HL-60/S4 treated with retinoic acid at 250 ng/mL for 4 days and 3 days (cell line): ENCODE data around the gene CLMN.

ENCODE experiments used
- in situ Hi-C: fragments of 300-500 bp; cut with MboI; formaldehyde crosslinking; loops from 2 replicates; pipeline ENCODE4 v1.7.0; 2022; ENCODE audit warnings: low sequenced_read_pairs

The CLMN gene

DNA sequence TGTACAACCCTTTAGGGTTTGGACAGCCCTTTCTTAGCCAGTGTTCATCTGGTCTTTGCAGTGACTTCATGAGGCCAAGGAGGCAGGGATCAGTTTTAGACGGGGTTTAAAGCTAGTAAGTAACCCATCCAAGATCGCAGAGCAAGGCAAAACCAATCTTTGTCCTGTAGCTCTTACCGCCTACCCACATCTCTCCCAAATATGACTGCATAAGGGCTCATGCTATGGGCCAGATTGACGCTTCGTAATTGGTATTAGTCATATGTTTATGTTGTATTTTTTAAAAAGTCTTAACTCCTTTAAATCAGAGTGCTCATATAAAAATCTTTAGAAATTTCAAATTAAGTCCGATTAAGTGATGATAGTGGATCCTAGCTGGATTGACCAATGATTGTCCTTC lies 3.7 kb upstream of the CLMN start:
- in situ Hi-C loops, result no loop called here

DNA sequence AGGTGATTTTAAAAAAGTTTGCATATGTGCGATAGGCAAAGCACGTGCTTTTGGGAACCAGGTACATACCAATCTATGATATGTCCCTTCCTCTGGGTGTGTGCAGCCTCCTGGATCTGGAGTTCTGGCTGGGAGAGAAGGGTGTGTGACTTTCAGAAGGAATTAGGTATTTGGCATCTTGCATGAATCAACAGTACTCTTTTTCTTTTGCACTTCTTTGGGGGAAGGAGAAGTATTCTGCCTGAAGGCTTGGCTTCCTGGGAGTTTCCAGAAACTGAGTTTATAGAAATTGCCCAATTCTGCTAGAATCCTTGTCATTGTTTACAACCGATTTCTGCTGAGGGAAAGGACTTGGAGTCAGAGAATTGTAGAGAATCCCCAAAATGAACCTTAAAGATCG lies 2.9 kb upstream of the CLMN start:
- in situ Hi-C loops, result no loop called here

- in situ Hi-C loops, result no loop called here
Measured at GRCh38 chr14:95321693-95322455, 2.2 kb upstream of the CLMN start.

DNA sequence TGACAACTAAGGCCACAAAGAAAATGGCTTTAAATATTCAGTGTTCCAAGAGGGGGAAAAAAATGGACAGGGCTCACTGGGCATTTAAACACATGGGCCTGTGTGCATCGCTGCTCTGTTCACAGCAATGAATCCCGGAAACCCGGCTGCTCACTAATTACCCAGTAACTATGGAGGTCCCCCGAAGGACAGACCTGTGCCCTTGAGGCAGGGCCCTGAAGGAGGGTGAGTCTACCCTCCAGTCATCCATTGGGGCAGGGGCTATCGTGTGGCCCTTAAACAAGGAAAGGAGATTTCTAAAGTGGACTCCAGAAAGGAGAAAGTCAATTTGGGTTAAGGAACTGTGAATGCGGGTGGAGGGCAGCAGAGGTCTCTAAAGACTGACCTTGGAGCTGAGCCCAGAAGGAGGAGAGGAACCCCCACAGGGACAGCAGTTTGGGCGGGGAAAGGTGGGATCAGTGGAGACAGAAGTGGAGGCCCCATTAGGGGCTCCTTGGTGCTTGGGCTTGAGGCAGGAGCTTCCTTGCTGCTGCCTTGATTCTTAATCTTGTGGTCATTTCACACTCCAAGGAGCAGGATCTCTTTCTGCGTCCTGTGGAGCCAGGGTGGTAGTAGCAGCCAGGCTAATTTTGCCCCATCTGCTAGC lies 1.4 kb upstream of the CLMN start:
- in situ Hi-C loops, result no loop called here

DNA sequence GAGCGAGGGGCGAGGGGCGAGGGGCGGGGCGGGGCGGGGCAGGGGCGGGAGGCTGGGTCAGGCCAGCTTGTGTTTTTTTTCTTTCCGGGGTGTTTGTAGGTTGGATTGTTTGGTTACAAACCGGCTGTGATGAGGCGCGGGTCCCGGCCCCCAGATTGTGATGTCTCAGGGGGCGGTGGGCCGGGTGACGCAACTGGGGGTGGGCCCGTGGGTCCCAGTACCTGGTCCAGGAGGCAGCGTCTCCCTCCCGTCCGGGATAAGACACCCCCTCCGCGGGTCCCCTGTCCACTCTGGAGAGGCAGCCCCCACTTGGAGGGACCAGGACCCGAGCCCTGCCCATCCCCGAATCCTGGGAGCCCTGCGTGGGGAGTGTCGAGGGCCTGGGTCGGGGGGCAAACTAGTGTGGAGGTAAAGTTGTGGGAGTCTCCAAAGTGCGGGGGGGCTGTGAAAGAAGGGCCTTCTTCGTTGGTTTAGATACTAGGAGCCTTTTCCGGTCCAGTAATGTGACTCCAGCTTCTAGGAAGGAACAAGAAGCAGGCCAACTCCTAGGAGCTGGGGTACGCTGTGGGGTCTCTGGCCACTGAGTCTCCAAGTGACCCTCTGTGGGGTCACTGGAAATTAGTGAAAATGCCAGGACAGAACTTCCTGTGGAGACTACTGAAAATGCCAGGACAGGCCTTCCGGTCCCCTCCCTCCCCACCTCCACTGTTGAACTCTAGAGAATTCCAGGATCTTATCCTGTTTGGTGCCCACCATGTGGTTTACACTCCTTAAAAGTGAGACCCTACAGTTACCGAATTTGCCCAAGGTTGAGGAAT lies 579 bp upstream of the CLMN start:
- in situ Hi-C loops, result no loop called here

DNA sequence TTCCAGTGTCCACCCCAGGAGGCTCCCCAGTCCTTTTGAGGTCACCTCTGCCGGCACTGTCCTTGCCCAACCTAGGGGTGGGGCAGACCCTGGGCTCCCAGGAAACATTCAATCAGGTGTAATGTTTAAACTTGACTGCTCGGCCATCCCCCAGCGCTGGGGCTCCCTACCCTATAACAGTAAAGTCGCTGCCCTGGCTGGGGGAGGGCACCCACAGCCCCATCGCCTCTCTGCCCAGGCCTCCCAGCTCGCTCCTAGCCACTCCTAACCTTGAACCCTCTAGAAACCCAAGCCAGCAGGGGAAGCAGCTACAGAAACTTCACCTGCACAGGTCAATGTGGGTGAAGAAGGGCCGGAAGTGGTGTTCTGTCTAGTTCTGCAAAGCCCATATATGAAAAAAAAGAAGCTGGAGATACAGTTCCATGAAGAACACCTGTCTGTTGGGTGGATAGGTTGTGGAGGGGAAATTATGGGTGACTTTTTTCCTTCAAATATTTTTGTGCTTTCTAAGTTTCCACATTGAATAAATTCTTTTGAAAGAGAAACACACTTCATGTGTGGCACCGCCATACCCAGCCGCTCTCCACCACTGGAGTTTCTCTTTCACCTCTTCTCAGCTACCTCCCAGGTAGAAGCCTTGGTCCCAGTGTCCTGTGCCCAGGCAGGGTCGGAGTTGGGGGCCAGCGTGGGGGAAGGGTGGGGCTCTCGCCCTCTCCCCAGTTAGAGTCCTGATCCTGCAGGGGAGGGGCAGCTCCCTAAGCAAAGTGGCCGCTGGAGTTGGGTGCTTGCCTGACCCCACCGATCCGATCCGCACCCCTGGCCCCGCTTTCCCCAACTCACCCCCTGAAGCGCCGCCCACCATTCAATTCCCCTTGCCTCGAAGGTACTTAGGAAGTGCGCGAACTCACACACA lies 1.1 kb downstream of the CLMN start:
- in situ Hi-C loops, result no loop called here

DNA sequence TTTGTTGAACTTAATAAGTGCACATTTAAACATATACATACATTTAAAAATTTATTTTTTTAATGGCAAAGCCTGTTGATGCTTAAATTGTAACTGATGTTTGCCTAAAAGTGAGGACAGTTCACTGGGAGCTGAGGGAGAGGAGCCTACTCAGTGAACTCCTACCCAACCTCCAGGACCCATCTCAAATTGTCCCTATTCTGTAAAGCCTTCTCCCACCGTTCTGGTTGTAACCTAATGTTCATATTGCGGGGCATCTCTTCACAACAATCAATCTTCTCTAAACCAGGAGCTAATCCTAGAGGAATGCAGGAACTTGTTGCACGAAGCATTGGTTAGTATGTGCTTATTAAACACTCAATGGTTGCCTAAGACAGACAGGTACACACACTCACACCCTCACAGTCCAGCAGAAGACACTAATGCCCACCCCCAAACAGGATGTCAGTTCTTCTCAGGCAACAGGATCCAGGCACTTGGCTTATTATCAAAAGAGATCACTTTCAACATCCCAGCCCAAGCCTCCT lies 1.8 kb downstream of the CLMN start:
- in situ Hi-C loops, result no loop called here

- in situ Hi-C loops, result no loop called here
Measured at GRCh38 chr14:95316821-95317220, 2.9 kb downstream of the CLMN start.

- in situ Hi-C loops, result no loop called here
Measured at GRCh38 chr14:95315579-95315978, 4.1 kb downstream of the CLMN start.

GRCh38 chr14:95315156-95315555 lies 4.6 kb downstream of the CLMN start:
- in situ Hi-C loops, result no loop called here

GRCh38 chr14:95314609-95315008 lies 5.1 kb downstream of the CLMN start:
- in situ Hi-C loops, result no loop called here

- in situ Hi-C loops, result no loop called here
Measured at GRCh38 chr14:95313707-95314106, 6.0 kb downstream of the CLMN start.

DNA sequence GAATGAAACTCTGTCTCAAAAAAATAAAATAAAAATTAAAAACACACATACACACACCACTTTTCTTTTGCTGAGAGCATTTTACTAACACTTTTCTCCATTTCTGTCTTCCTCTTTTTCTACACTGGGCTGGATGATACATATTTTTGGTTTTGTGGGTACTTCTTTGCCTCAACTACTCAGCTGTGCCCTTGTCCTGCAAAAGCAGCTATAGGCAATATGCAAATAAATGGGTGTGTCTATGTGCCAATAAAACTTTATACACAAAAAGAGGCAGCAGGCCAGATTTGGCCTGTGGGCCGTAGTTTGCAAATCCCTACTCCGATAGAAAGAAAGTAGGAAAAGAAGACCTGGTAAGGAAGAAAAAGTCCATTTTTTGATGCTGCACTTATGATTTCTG lies 6.5 kb downstream of the CLMN start:
- in situ Hi-C loops, result no loop called here

GRCh38 chr14:95312311-95312710 lies 7.4 kb downstream of the CLMN start:
- in situ Hi-C loops, result no loop called here

GRCh38 chr14:95311752-95312151 lies 8.0 kb downstream of the CLMN start:
- in situ Hi-C loops, result no loop called here

GRCh38 chr14:95310635-95311380 lies 8.9 kb downstream of the CLMN start:
- in situ Hi-C loops, result no loop called here

GRCh38 chr14:95309261-95310051 lies 10.3 kb downstream of the CLMN start:
- in situ Hi-C loops, result no loop called here

GRCh38 chr14:95308073-95308472 lies 11.6 kb downstream of the CLMN start:
- in situ Hi-C loops, result no loop called here

DNA sequence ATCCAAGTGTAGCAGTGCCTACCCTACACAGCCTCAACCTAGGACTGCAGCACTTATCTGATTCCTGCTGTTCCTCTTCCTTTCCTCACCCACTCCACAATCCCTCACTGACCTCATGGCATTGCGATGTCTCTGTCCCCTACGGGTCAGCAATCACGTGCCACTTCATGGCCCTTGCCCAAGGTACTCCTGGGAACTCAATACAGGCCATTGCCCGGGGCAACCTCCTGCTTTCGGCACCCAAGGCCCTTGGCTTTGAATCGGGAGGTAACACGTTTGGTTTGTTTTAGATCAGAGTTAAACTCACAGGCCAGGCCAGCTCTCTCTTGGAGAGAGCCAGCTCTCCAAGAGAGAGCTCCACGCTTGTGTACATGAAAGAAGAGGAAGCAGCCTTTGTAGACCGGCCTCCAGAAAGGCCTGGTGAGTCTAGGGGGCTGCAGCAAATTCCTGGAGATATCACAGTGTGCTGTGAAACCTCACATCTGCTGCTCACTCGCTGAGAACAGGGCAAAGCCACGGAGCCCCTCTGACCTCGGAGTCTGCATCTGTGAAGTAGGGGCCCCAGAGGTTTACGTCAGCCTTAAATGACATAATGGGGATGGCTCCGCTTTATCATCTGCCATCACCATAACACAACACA lies 12.2 kb downstream of the CLMN start:
- in situ Hi-C loops, result no loop called here
